Glutamatergic neuron (in vitro differentiated cells): ENCODE data around the gene CHTF8. TPM values are rescaled to one million over a fixed set of nuclear protein-coding genes. Genes with fewer than 3 reads are reported as not detected.

Source experiments
- DNase-seq: peaks from one replicate; pipeline ENCODE4 v3.0.0; 2022
- H3K27ac Mint-ChIP-seq: one replicate; pipeline ENCODE4 v1.8.0; 2020; ENCODE audit warnings: mild to moderate bottlenecking, mixed read lengths, inconsistent platforms; ENCODE audit not compliant: unreplicated experiment
- H3K27me3 Mint-ChIP-seq: one replicate; pipeline ENCODE4 v1.8.0; 2020; ENCODE audit warnings: mild to moderate bottlenecking, moderate library complexity, mixed read lengths, inconsistent platforms; ENCODE audit not compliant: unreplicated experiment
- H3K36me3 Mint-ChIP-seq: one replicate; pipeline ENCODE4 v1.8.0; 2020; ENCODE audit warnings: mild to moderate bottlenecking, mixed read lengths, inconsistent platforms; ENCODE audit not compliant: unreplicated experiment
- H3K4me1 Mint-ChIP-seq: one replicate; pipeline ENCODE4 v1.8.0; 2020; ENCODE audit warnings: mild to moderate bottlenecking, low read depth, mixed read lengths, inconsistent platforms; ENCODE audit not compliant: unreplicated experiment
- H3K4me3 Mint-ChIP-seq: one replicate; pipeline ENCODE4 v1.8.0; 2020; ENCODE audit warnings: mild to moderate bottlenecking, mixed read lengths, inconsistent platforms; ENCODE audit not compliant: unreplicated experiment
- H3K9me3 Mint-ChIP-seq: one replicate; pipeline ENCODE4 v1.8.0; 2020; ENCODE audit warnings: mild to moderate bottlenecking, moderate library complexity, mixed read lengths, inconsistent platforms; ENCODE audit not compliant: unreplicated experiment
- CTCF ChIP-seq: fragments of 200-600 bp; sonication (generic); IDR thresholded peaks from one replicate; pipeline ENCODE4 v1.5.0; 2021; ENCODE audit not compliant: partially characterized antibody, unreplicated experiment
- total RNA-seq: library from RNA; stranded (reverse); fragmentation: NEBNext Ultra II Directional; extraction: Animal tissue kit (Norgen Biotek cat#: 25700); gene quantifications from one replicate; pipeline ENCODE4 v1.2.1, GENCODE V29; 2021; ENCODE audit not compliant: unreplicated experiment

The CHTF8 gene
- total RNA-seq, 1 donor from 2014 or later, result 116 TPM

- TF ChIP-seq CTCF, result no peak
- H3K36me3 Mint-ChIP-seq, result peaks cover 9% of the 10 kb centered on the region
- H3K27ac Mint-ChIP-seq, result no peak overlapping the region
- peaks cover 4% of the 10 kb centered on the region for H3K9me3 Mint-ChIP-seq
- peaks cover 5% of the 10 kb centered on the region for H3K27me3 Mint-ChIP-seq
- H3K4me3 Mint-ChIP-seq, result no peak overlapping the region
- H3K4me1 Mint-ChIP-seq, result no peaks in the 10 kb centered on the region
- no peak for DNase-seq
Observed at GRCh38 chr16:69113216-69113615, 19.2 kb downstream of the CHTF8 start.

GRCh38 chr16:69112285-69113129, 19.9 kb downstream of the CHTF8 start:
- DNase-seq, result peak; percentile 88
- peaks cover 9% of the 10 kb centered on the region for H3K27me3 Mint-ChIP-seq
- no peak overlapping the region for H3K4me3 Mint-ChIP-seq
- H3K36me3 Mint-ChIP-seq, result peaks cover 6% of the 10 kb centered on the region
- H3K27ac Mint-ChIP-seq, result no peak overlapping the region
- peaks cover 5% of the 10 kb centered on the region for H3K9me3 Mint-ChIP-seq
- peak; percentile 77 for TF ChIP-seq CTCF
- peaks cover 1% of the 10 kb centered on the region for H3K4me1 Mint-ChIP-seq

GRCh38 chr16:69111876-69112230, 20.5 kb downstream of the CHTF8 start:
- no peak for TF ChIP-seq CTCF
- no peak for DNase-seq
- peaks cover 5% of the 10 kb centered on the region for H3K9me3 Mint-ChIP-seq
- peaks cover 6% of the 10 kb centered on the region for H3K4me1 Mint-ChIP-seq
- H3K27me3 Mint-ChIP-seq, result peaks cover 9% of the 10 kb centered on the region
- peaks cover 6% of the 10 kb centered on the region for H3K36me3 Mint-ChIP-seq
- no peak overlapping the region for H3K4me3 Mint-ChIP-seq
- H3K27ac Mint-ChIP-seq, result no peak overlapping the region

- no peak for TF ChIP-seq CTCF
- Mint-ChIP-seq H3K27ac (no peak overlapping the region), H3K27me3 (peaks cover 9% of the 10 kb centered on the region), H3K4me1 (peaks cover 6% of the 10 kb centered on the region), H3K9me3 (peaks cover 5% of the 10 kb centered on the region), H3K4me3 (no peak overlapping the region), H3K36me3 (peaks cover 6% of the 10 kb centered on the region)
- DNase-seq, result no peak
Observed at GRCh38 chr16:69111216-69111875, 21.0 kb downstream of the CHTF8 start.

- Mint-ChIP-seq H3K4me3 (no peak overlapping the region), H3K27ac (no peak overlapping the region), H3K36me3 (peaks cover 6% of the 10 kb centered on the region), H3K9me3 (peaks cover 3% of the 10 kb centered on the region), H3K4me1 (peaks cover 6% of the 10 kb centered on the region), H3K27me3 (peaks cover 11% of the 10 kb centered on the region)
- TF ChIP-seq CTCF, result no peak
- no peak for DNase-seq
Observed at GRCh38 chr16:69110406-69110805, 22.0 kb downstream of the CHTF8 start.
